GM12892 (cell line): Measurements from ENCODE around the gene MRPL14.

Source experiments
- POLR2A ChIP-seq: IDR thresholded peaks from 2 replicates; pipeline ENCODE4 v1.6.1; 2011; ENCODE audit warnings: low read depth, low read length, control low read depth
- POLR2AphosphoS5 ChIP-seq: IDR thresholded peaks from 2 replicates; pipeline ENCODE4 v1.6.1; 2011; ENCODE audit warnings: low read depth, low read length, control low read depth
- TAF1 ChIP-seq: IDR thresholded peaks from 2 replicates; pipeline ENCODE4 v1.6.1; 2011; ENCODE audit warnings: low read depth, mild to moderate bottlenecking, control low read depth, low read length, borderline replicate concordance

- TF ChIP-seq POLR2A (no peak), POLR2AphosphoS5 (no peak), TAF1 (no peak)
These were observed 45.7 kb upstream of the MRPL14 start for GRCh38 chr6:44172731-44173500.
